ENCODE results near the gene PTBP2. TPM values are rescaled to one million over a fixed set of nuclear protein-coding genes. Genes with fewer than 3 reads are reported as not detected.

The PTBP2 gene
- total RNA-seq, 1 donor from 2014 or later: 56.7 TPM

GRCh38 chr1:96721053-96721415, 550 bp upstream of the PTBP2 start:
- H3K36me3 ChIP-seq: no peaks in the 10 kb centered on the region
- no peak for DNase-seq (ENCODE audit: extremely low spot score in 2 of 2)
- H3K4me1 ChIP-seq: peaks cover 17% of the 10 kb centered on the region
- no peaks in the 10 kb centered on the region for H3K9me3 ChIP-seq
- TF ChIP-seq POLR2AphosphoS5 (IDR thresholded peaks at IDR 0.05; ENCODE audit: insufficient read depth in 1 of 2, low read depth in 1 of 2): no peak
- TF ChIP-seq CTCF (IDR thresholded peaks at IDR 0.05): no peak
- no peak for TF ChIP-seq POLR2A (IDR thresholded peaks at IDR 0.05)
- no peaks in the 10 kb centered on the region for H3K27me3 ChIP-seq
- intact Hi-C loops (cut with DNase I): no loop called here
- H3K27ac ChIP-seq: peak overlapping the region; percentile 98
- peak overlapping the region; percentile 89 to 92 for H3K4me3 ChIP-seq

GRCh38 chr1:96722161-96722922, 758 bp downstream of the PTBP2 start:
- DNase-seq (ENCODE audit: extremely low spot score in 2 of 2): peak in 1 of 2 donors; percentile 87
- intact Hi-C loops (cut with DNase I): no loop called here
- Histone ChIP-seq H3K27me3 (no peaks in the 10 kb centered on the region), H3K36me3 (no peaks in the 10 kb centered on the region), H3K4me3 (peak overlapping the region; percentile 89 to 92), H3K27ac (peak overlapping the region; percentile 98), H3K9me3 (no peaks in the 10 kb centered on the region), H3K4me1 (peaks cover 21% of the 10 kb centered on the region)
- TF ChIP-seq POLR2AphosphoS5 (IDR thresholded peaks at IDR 0.05; ENCODE audit: insufficient read depth in 1 of 2, low read depth in 1 of 2) (peak in 1 of 2 donors; percentile 60), POLR2A (IDR thresholded peaks at IDR 0.05) (no peak), CTCF (IDR thresholded peaks at IDR 0.05) (no peak)

GRCh38 chr1:96722958-96723357, 1.4 kb downstream of the PTBP2 start:
- H3K27me3 ChIP-seq: no peaks in the 10 kb centered on the region
- TF ChIP-seq POLR2AphosphoS5 (IDR thresholded peaks at IDR 0.05; ENCODE audit: insufficient read depth in 1 of 2, low read depth in 1 of 2): no peak
- TF ChIP-seq CTCF (IDR thresholded peaks at IDR 0.05): no peak
- no peak for TF ChIP-seq POLR2A (IDR thresholded peaks at IDR 0.05)
- intact Hi-C loops (cut with DNase I): no loop called here
- H3K27ac ChIP-seq: peak overlapping the region; percentile 98
- H3K9me3 ChIP-seq: no peaks in the 10 kb centered on the region
- H3K4me1 ChIP-seq: peaks cover 28% of the 10 kb centered on the region
- DNase-seq (ENCODE audit: extremely low spot score in 2 of 2): no peak
- H3K4me3 ChIP-seq: peak overlapping the region; percentile 89 to 92
- no peaks in the 10 kb centered on the region for H3K36me3 ChIP-seq

GRCh38 chr1:96723377-96723776, 1.8 kb downstream of the PTBP2 start:
- no peak for DNase-seq (ENCODE audit: extremely low spot score in 2 of 2)
- no peak for TF ChIP-seq POLR2AphosphoS5 (IDR thresholded peaks at IDR 0.05; ENCODE audit: insufficient read depth in 1 of 2, low read depth in 1 of 2)
- TF ChIP-seq POLR2A (IDR thresholded peaks at IDR 0.05): no peak
- TF ChIP-seq CTCF (IDR thresholded peaks at IDR 0.05): no peak
- Histone ChIP-seq H3K27ac (peak overlapping the region; percentile 98), H3K9me3 (no peaks in the 10 kb centered on the region), H3K27me3 (no peaks in the 10 kb centered on the region), H3K4me3 (peak overlapping the region; percentile 89 to 92), H3K4me1 (peaks cover 32% of the 10 kb centered on the region), H3K36me3 (no peaks in the 10 kb centered on the region)
- intact Hi-C loops (cut with DNase I): no loop called here

- intact Hi-C loops (cut with DNase I): no loop called here
- H3K9me3 ChIP-seq: no peaks in the 10 kb centered on the region
- H3K4me3 ChIP-seq: peak overlapping the region; percentile 19 to 92
- H3K27ac ChIP-seq: peak overlapping the region; percentile 98
- no peak for DNase-seq (ENCODE audit: extremely low spot score in 2 of 2)
- H3K36me3 ChIP-seq: no peaks in the 10 kb centered on the region
- no peaks in the 10 kb centered on the region for H3K27me3 ChIP-seq
- TF ChIP-seq POLR2AphosphoS5 (IDR thresholded peaks at IDR 0.05; ENCODE audit: insufficient read depth in 1 of 2, low read depth in 1 of 2) (no peak), CTCF (IDR thresholded peaks at IDR 0.05) (no peak), POLR2A (IDR thresholded peaks at IDR 0.05) (no peak)
- H3K4me1 ChIP-seq: peaks cover 35% of the 10 kb centered on the region
These were observed 2.4 kb downstream of the PTBP2 start for GRCh38 chr1:96723936-96724335.
